Transverse colon (tissue), 3 donors: Measurements from ENCODE around the gene CD8A.

Experiments
- CTCF ChIP-seq, 5 experiments: fragments of 200-600 bp in 3 of 5; fragments of 450-650 bp in 2 of 5; sonication (generic) in 3 of 5; IDR thresholded peaks; 1 replicate in 2 of 5; 2 replicates in 3 of 5; pipeline ENCODE4 v1.5.1; 2016 to 2017; ENCODE audit warnings: antibody characterized with exemption in 5 of 5, inconsistent platforms in 3 of 5, mild to moderate bottlenecking in 2 of 5, moderate library complexity in 1 of 5
- EP300 ChIP-seq: sonication (generic); formaldehyde crosslinking; IDR thresholded peaks from one replicate; pipeline ENCODE4 v1.6.1; 2017; ENCODE audit warnings: antibody characterized with exemption, low read depth
- POLR2A ChIP-seq: fragments of 450-650 bp; IDR thresholded peaks from one replicate; pipeline ENCODE4 v1.6.1; 2016; ENCODE audit warnings: antibody characterized with exemption, mild to moderate bottlenecking, moderate library complexity

DNA sequence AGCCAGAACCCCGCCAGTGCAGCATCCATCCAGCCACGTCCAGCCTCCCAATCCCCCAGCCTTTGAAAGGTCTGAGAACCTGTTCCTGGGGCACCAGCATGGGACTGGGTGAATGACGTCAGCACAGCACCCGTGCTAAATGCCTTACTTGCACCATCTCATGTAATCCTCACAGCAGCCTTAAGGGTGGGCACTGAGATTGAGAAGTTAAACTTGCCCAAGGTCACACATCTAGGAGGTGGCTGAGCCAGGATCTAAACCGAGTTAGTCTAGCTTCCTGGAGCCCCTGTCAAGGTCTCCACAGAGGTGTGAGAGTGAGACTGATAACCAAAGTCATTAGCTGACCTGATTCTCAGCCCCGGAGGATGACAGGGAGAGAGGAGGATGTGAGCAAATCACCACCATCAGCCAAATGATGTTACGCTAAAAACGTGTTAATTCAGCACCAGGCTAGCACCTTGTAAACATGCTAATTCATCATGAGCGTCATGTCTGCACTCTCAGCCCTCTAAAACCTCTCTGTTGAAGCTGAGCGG lies 4.6 kb downstream of the CD8A start:
- no peak for TF ChIP-seq EP300
- TF ChIP-seq CTCF (IDR thresholded peaks at IDR 0.05), result no peak
- peak; percentile 14 for TF ChIP-seq POLR2A
